SU-DHL-6 (cell line): ENCODE measurements around the gene ELFN2.

Experiments used
- H2AFZ ChIP-seq: fragments of 200-600 bp; sonication (generic); 2 replicates; pipeline ENCODE4 v1.6.1; 2014; ENCODE audit warnings: low read depth, mild to moderate bottlenecking, moderate library complexity, mixed read lengths, antibody characterized with exemption, low read length; ENCODE audit not compliant: severe bottlenecking
- H3F3A ChIP-seq: fragments of 200-600 bp; shearing (Covaris generic); 2 replicates; pipeline ENCODE4 v1.6.0; 2016; ENCODE audit warnings: antibody characterized with exemption, mild to moderate bottlenecking; ENCODE audit not compliant: insufficient read depth
- H3K27ac ChIP-seq: fragments of 200-600 bp; sonication (generic); 2 replicates; pipeline ENCODE4 v1.5.1; 2016; ENCODE audit warnings: low read depth, mild to moderate bottlenecking, low read length, moderate library complexity, mixed read lengths
- H3K27me3 ChIP-seq: fragments of 200-600 bp; sonication (generic), shearing (Covaris generic); 2 replicates; pipeline ENCODE4 v1.6.0; 2014; ENCODE audit warnings: mild to moderate bottlenecking, low read length
- H3K36me3 ChIP-seq: fragments of 200-600 bp; sonication (generic); 2 replicates; pipeline ENCODE4 v1.6.1; 2014; ENCODE audit warnings: mild to moderate bottlenecking, low read length, mixed read lengths
- H3K4me2 ChIP-seq: fragments of 300-600, 200-600 bp; shearing (Covaris generic), sonication (generic); 2 replicates; pipeline ENCODE4 v1.6.0; 2014; ENCODE audit warnings: low read length, low read depth, mild to moderate bottlenecking; ENCODE audit not compliant: poor library complexity, severe bottlenecking
- H3K4me3 ChIP-seq: fragments of 200-600 bp; sonication (generic); 2 replicates; pipeline ENCODE4 v1.5.1; 2014; ENCODE audit warnings: antibody characterized with exemption, low read length, mild to moderate bottlenecking, mixed read lengths; ENCODE audit not compliant: insufficient read depth, poor library complexity, severe bottlenecking
- H3K79me2 ChIP-seq: fragments of 200-600 bp; sonication (generic); 2 replicates; pipeline ENCODE4 v1.6.1; 2014; ENCODE audit warnings: mild to moderate bottlenecking, low read length, moderate library complexity; ENCODE audit not compliant: insufficient read depth
- H3K9ac ChIP-seq: fragments of 200-600 bp; sonication (generic); 2 replicates; pipeline ENCODE4 v1.7.0; 2014; ENCODE audit warnings: mild to moderate bottlenecking, low read length
- H3K9me2 ChIP-seq: fragments of 200-600 bp; sonication (generic); replicated peaks from 2 replicates; pipeline ENCODE4 v1.6.1; 2014; ENCODE audit warnings: low read length; ENCODE audit not compliant: insufficient read depth
- H3K9me3 ChIP-seq: fragments of 200-600 bp; sonication (generic); 2 replicates; pipeline ENCODE4 v1.6.1; 2014; ENCODE audit warnings: low read length, mixed read lengths; ENCODE audit not compliant: insufficient read depth
- H4K20me1 ChIP-seq: fragments of 200-600 bp; sonication (generic); 2 replicates; pipeline ENCODE4 v1.6.1; 2014; ENCODE audit warnings: low read depth, mild to moderate bottlenecking, antibody characterized with exemption, low read length, moderate library complexity, mixed read lengths
- EZH2phosphoT487 ChIP-seq: fragments of 200-600 bp; sonication (generic), shearing (Covaris generic); conservative IDR thresholded peaks from 2 replicates; pipeline ENCODE4 v1.6.1; 2018; ENCODE audit warnings: mild to moderate bottlenecking, antibody characterized with exemption, low read length, moderate library complexity, mixed read lengths
- TF ChIP-seq, protein P1 (sequence below): fragments of 200-600 bp; sonication (generic); IDR thresholded peaks from one replicate; pipeline ENCODE4 v1.5.1; 2017; ENCODE audit warnings: antibody characterized with exemption, mild to moderate bottlenecking, low read length, moderate library complexity; ENCODE audit not compliant: insufficient read depth, poor library complexity, severe bottlenecking

The ELFN2 gene

GRCh38 chr22:37363261-37363992 lies 63.9 kb downstream of the ELFN2 start:
- H3K79me2 ChIP-seq: no peaks in the 10 kb centered on the region
- no peak overlapping the region for H3K9ac ChIP-seq
- H3K27ac ChIP-seq: no peak overlapping the region
- no peaks in the 10 kb centered on the region for H3K27me3 ChIP-seq
- no peaks in the 10 kb centered on the region for H3K36me3 ChIP-seq
- H3K9me2 ChIP-seq: no peaks in the 10 kb centered on the region
- no peak for TF ChIP-seq EZH2phosphoT487
- TF ChIP-seq, protein P1, sequence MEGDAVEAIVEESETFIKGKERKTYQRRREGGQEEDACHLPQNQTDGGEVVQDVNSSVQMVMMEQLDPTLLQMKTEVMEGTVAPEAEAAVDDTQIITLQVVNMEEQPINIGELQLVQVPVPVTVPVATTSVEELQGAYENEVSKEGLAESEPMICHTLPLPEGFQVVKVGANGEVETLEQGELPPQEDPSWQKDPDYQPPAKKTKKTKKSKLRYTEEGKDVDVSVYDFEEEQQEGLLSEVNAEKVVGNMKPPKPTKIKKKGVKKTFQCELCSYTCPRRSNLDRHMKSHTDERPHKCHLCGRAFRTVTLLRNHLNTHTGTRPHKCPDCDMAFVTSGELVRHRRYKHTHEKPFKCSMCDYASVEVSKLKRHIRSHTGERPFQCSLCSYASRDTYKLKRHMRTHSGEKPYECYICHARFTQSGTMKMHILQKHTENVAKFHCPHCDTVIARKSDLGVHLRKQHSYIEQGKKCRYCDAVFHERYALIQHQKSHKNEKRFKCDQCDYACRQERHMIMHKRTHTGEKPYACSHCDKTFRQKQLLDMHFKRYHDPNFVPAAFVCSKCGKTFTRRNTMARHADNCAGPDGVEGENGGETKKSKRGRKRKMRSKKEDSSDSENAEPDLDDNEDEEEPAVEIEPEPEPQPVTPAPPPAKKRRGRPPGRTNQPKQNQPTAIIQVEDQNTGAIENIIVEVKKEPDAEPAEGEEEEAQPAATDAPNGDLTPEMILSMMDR: no peak
- H3K4me2 ChIP-seq: no peak overlapping the region
- no peak overlapping the region for H2AFZ ChIP-seq
- no peaks in the 10 kb centered on the region for H4K20me1 ChIP-seq
- no peaks in the 10 kb centered on the region for H3K9me3 ChIP-seq
- H3K4me3 ChIP-seq: no peak overlapping the region
- H3F3A ChIP-seq: no peaks in the 10 kb centered on the region

DNA sequence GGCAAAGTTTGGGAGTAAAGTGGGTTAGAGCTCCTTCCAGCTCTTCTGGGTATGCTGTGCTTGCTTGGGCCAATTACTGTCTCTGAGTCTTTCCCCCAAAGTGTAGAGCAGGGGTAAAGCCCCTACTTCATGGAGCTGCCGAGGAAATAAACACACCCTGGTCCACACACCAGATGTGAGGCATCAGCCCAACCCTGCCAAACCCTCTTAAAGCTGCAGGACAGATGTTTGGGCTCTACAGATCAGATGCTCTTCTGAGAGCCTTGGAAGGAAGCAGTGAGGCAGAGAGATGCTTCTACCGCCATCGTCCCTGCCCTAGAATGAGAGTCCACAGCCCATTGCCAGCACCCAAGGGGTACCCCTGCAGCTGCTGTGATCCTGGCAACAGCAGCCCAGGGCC lies 64.7 kb downstream of the ELFN2 start:
- H3K27ac ChIP-seq: no peak overlapping the region
- no peak overlapping the region for H3K4me3 ChIP-seq
- H4K20me1 ChIP-seq: no peaks in the 10 kb centered on the region
- no peak overlapping the region for H3K9ac ChIP-seq
- no peaks in the 10 kb centered on the region for H3F3A ChIP-seq
- H3K9me3 ChIP-seq: no peaks in the 10 kb centered on the region
- no peaks in the 10 kb centered on the region for H3K27me3 ChIP-seq
- no peak overlapping the region for H3K4me2 ChIP-seq
- H3K36me3 ChIP-seq: no peaks in the 10 kb centered on the region
- H2AFZ ChIP-seq: no peak overlapping the region
- no peaks in the 10 kb centered on the region for H3K9me2 ChIP-seq
- no peaks in the 10 kb centered on the region for H3K79me2 ChIP-seq
- TF ChIP-seq EZH2phosphoT487: no peak
- TF ChIP-seq, protein P1: no peak

- Histone ChIP-seq H2AFZ (no peak overlapping the region), H3K27me3 (no peaks in the 10 kb centered on the region), H3K4me3 (no peak overlapping the region), H3K79me2 (no peaks in the 10 kb centered on the region), H3K9me3 (no peaks in the 10 kb centered on the region), H3K36me3 (no peaks in the 10 kb centered on the region), H3K27ac (no peak overlapping the region), H3F3A (no peaks in the 10 kb centered on the region), H4K20me1 (no peaks in the 10 kb centered on the region), H3K9ac (no peak overlapping the region), H3K9me2 (no peaks in the 10 kb centered on the region), H3K4me2 (no peak overlapping the region)
- TF ChIP-seq, protein P1: no peak
- no peak for TF ChIP-seq EZH2phosphoT487
These were observed 68.4 kb downstream of the ELFN2 start for GRCh38 chr22:37358917-37359316.
